Liver (tissue), 9 donors: ENCODE data around the gene LCN6. TPM values are rescaled to one million over a fixed set of nuclear protein-coding genes. Genes with fewer than 3 reads are reported as not detected.

Source experiments
- DNase-seq: peaks from one replicate; pipeline ENCODE4 v3.0.0-alpha.2; 2017; ENCODE audit warnings: low spot score
- H3K27ac ChIP-seq, 2 donors: one replicate each; pipeline ENCODE4 v1.7.0; 2013; ENCODE audit warnings: inconsistent platforms in 2 of 2, low read length in 2 of 2, control low read depth in 1 of 2, low read depth in 1 of 2, mild to moderate bottlenecking in 1 of 2
- H3K27me3 ChIP-seq, 4 donors: one replicate each; pipeline versions ENCODE4 v1.6.1 to v1.7.0; 2013; ENCODE audit warnings: low read length in 3 of 4, inconsistent platforms in 1 of 4, mild to moderate bottlenecking in 1 of 4, moderate library complexity in 1 of 4; ENCODE audit not compliant: control insufficient read depth in 4 of 4, insufficient read depth in 4 of 4
- H3K36me3 ChIP-seq, 4 donors: one replicate each; pipeline versions ENCODE4 v1.6.1 to v1.7.0; 2013; ENCODE audit warnings: low read length in 3 of 4, mild to moderate bottlenecking in 3 of 4, low read depth in 1 of 4, moderate library complexity in 1 of 4; ENCODE audit not compliant: control insufficient read depth in 4 of 4, insufficient read depth in 3 of 4
- H3K4me1 ChIP-seq, 4 donors: one replicate each; pipeline versions ENCODE4 v1.6.1 to v1.7.0; 2013; ENCODE audit warnings: low read length in 3 of 4, mild to moderate bottlenecking in 3 of 4, moderate library complexity in 1 of 4; ENCODE audit not compliant: control insufficient read depth in 4 of 4, insufficient read depth in 4 of 4
- H3K4me3 ChIP-seq, 3 donors: one replicate each; pipeline versions ENCODE4 v1.6.1 to v1.7.0; 2013; ENCODE audit warnings: low read length in 3 of 3, control low read depth in 1 of 3, low read depth in 1 of 3, mild to moderate bottlenecking in 1 of 3
- H3K9ac ChIP-seq, 2 donors: one replicate each; pipeline ENCODE4 v1.7.0; 2013; ENCODE audit warnings: low read length in 2 of 2, mild to moderate bottlenecking in 2 of 2, moderate library complexity in 2 of 2, control low read depth in 1 of 2, low read depth in 1 of 2
- H3K9me3 ChIP-seq, 4 donors: one replicate each; pipeline versions ENCODE4 v1.6.1 to v1.7.0; 2013; ENCODE audit warnings: low read length in 3 of 4; ENCODE audit not compliant: control insufficient read depth in 4 of 4
- EGR1 ChIP-seq, 2 donors: IDR thresholded peaks; 2 replicates each; pipeline ENCODE4 v1.6.1; 2016 to 2018; ENCODE audit warnings: antibody characterized with exemption in 2 of 2, low read depth in 2 of 2
- FOXA2 ChIP-seq: IDR thresholded peaks from 2 replicates; pipeline ENCODE4 v1.6.1; 2016; ENCODE audit warnings: antibody characterized with exemption
- GABPA ChIP-seq, 2 donors: IDR thresholded peaks in 1 of 2; conservative IDR thresholded peaks in 1 of 2; 2 replicates each; pipeline ENCODE4 v1.6.1; 2016; ENCODE audit warnings: antibody characterized with exemption in 2 of 2, mild to moderate bottlenecking in 1 of 2, moderate library complexity in 1 of 2
- HNF4A ChIP-seq, 2 donors: conservative IDR thresholded peaks; 2 replicates each; pipeline ENCODE4 v1.6.1; 2016; ENCODE audit warnings: antibody characterized with exemption in 2 of 2, mild to moderate bottlenecking in 2 of 2
- HNF4G ChIP-seq: IDR thresholded peaks from 2 replicates; pipeline ENCODE4 v1.6.1; 2016; ENCODE audit warnings: antibody characterized with exemption
- JUND ChIP-seq, 2 donors: IDR thresholded peaks; 2 replicates each; pipeline ENCODE4 v1.6.1; 2016; ENCODE audit warnings: antibody characterized with exemption in 2 of 2
- RAD21 ChIP-seq, 2 donors: IDR thresholded peaks; 2 replicates each; pipeline ENCODE4 v1.6.1; 2016; ENCODE audit warnings: antibody characterized with exemption in 2 of 2, mild to moderate bottlenecking in 2 of 2
- RXRA ChIP-seq, 2 donors: IDR thresholded peaks; 2 replicates each; pipeline ENCODE4 v1.6.1; 2017 to 2018; ENCODE audit warnings: antibody characterized with exemption in 2 of 2, mild to moderate bottlenecking in 1 of 2
- SP1 ChIP-seq: IDR thresholded peaks from 2 replicates; pipeline ENCODE4 v1.6.1; 2018; ENCODE audit warnings: antibody characterized with exemption, mild to moderate bottlenecking
- YY1 ChIP-seq: IDR thresholded peaks from 2 replicates; pipeline ENCODE4 v1.6.1; 2016; ENCODE audit warnings: antibody characterized with exemption, mild to moderate bottlenecking
- WGBS: extraction: QIAGEN DNeasy Blood & Tissue Kit; methylation state at CpG from one replicate; pipeline ENCODE4 v1.1.7; 2013; 5-methylcytosine and 5-hydroxymethylcytosine counted together
- polyA plus RNA-seq, 2 donors: library from polyadenylated mRNA; stranded (reverse) in 1 of 2; unstranded in 1 of 2; fragments of 200-250 nt in 1 of 2; fragments of >200 nt in 1 of 2; fragmentation: Nextera tagmentation in 1 of 2; extraction: Ambion mirVana in 1 of 2; gene quantifications; one replicate each; pipeline versions ENCODE4 v1.2.1 to v1.2.3, GENCODE V29; 2013 to 2015
- total RNA-seq, 2 donors: library from RNA; depleted of rRNA; stranded (reverse); fragments of >200 nt; gene quantifications; one replicate each; pipeline ENCODE4 v1.2.3, GENCODE V29; 2014
- TF ChIP-seq, protein P1 (sequence below): IDR thresholded peaks from 2 replicates; pipeline ENCODE4 v1.6.1; 2016; ENCODE audit warnings: antibody characterized with exemption, mild to moderate bottlenecking
- TF ChIP-seq, protein P2 (sequence below): IDR thresholded peaks from 2 replicates; pipeline ENCODE4 v1.6.1; 2016; ENCODE audit warnings: antibody characterized with exemption
- TF ChIP-seq, protein P3 (sequence below): IDR thresholded peaks from 2 replicates; pipeline ENCODE4 v1.6.1; 2016; ENCODE audit warnings: antibody characterized with exemption
- donor health status: healthy.
- donor health status: healthy.
- donor health status: healthy.
- donor health status: healthy.
- donor health status: healthy.

Gene LCN6
- total and polyA plus RNA-seq, 4 donors: 0.14 to 0.32 TPM; not detected in 2

DNA sequence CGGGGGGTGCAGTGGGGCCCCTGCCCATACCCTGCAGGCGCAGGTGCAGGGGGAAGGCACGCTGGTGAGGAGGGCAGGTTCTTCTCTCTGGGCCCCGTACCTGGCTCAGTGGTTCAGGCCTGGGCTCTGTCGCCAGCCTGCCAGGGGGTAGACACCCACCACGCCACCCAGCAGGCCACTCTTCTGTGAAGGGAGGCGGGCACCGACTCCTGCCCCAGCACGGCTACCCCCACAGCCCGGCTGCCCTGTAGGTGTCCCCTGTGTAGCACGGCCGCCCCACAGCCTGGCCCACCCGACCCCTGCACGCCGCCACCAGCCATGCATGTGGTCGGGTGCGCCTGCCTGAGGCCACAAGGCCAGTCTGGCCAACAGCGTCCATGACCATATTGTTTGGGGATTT, 1.7 kb downstream of the LCN6 start (continued):
- TF ChIP-seq, protein P1, sequence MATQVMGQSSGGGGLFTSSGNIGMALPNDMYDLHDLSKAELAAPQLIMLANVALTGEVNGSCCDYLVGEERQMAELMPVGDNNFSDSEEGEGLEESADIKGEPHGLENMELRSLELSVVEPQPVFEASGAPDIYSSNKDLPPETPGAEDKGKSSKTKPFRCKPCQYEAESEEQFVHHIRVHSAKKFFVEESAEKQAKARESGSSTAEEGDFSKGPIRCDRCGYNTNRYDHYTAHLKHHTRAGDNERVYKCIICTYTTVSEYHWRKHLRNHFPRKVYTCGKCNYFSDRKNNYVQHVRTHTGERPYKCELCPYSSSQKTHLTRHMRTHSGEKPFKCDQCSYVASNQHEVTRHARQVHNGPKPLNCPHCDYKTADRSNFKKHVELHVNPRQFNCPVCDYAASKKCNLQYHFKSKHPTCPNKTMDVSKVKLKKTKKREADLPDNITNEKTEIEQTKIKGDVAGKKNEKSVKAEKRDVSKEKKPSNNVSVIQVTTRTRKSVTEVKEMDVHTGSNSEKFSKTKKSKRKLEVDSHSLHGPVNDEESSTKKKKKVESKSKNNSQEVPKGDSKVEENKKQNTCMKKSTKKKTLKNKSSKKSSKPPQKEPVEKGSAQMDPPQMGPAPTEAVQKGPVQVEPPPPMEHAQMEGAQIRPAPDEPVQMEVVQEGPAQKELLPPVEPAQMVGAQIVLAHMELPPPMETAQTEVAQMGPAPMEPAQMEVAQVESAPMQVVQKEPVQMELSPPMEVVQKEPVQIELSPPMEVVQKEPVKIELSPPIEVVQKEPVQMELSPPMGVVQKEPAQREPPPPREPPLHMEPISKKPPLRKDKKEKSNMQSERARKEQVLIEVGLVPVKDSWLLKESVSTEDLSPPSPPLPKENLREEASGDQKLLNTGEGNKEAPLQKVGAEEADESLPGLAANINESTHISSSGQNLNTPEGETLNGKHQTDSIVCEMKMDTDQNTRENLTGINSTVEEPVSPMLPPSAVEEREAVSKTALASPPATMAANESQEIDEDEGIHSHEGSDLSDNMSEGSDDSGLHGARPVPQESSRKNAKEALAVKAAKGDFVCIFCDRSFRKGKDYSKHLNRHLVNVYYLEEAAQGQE: no peak
- TF ChIP-seq JUND (IDR thresholded peaks at IDR 0.05): no peak
- no peak for TF ChIP-seq SP1
- TF ChIP-seq YY1: no peak
- no peak for TF ChIP-seq EGR1 (IDR thresholded peaks at IDR 0.05; ENCODE audit: low read depth in 2 of 2)
- no peak for TF ChIP-seq GABPA (IDR thresholded peaks at IDR 0.05 in 1 of 2, conservative IDR thresholded peaks at IDR 0.05 in 1 of 2)
- TF ChIP-seq RXRA (IDR thresholded peaks at IDR 0.05): no peak
- TF ChIP-seq, protein P2, sequence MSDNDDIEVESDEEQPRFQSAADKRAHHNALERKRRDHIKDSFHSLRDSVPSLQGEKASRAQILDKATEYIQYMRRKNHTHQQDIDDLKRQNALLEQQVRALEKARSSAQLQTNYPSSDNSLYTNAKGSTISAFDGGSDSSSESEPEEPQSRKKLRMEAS: no peak
- no peak for TF ChIP-seq HNF4A (conservative IDR thresholded peaks at IDR 0.05)
- TF ChIP-seq RAD21 (IDR thresholded peaks at IDR 0.05): no peak

DNA sequence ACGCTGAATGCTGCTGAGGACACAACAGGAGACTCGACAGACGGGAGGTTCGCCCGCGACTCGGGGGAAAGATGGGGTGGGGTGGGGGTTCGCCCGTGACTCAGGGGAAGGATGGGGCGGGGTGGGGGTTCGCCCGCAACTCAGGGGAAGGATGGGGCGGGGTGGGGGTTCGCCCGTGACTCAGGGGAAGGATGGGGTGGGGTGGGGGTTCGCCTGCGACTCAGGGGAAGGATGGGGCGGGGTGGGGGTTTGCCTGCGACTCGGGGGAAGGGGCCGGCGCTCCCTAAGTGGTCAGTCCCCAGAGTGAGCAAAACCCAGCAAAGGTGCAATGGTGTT, 2.2 kb downstream of the LCN6 start:
- no peak for DNase-seq
- peaks cover 0 to 2% (median 0%) of the 10 kb centered on the region in 4 donors for H3K9me3 ChIP-seq
- TF ChIP-seq FOXA2: no peak
- TF ChIP-seq, protein P3, sequence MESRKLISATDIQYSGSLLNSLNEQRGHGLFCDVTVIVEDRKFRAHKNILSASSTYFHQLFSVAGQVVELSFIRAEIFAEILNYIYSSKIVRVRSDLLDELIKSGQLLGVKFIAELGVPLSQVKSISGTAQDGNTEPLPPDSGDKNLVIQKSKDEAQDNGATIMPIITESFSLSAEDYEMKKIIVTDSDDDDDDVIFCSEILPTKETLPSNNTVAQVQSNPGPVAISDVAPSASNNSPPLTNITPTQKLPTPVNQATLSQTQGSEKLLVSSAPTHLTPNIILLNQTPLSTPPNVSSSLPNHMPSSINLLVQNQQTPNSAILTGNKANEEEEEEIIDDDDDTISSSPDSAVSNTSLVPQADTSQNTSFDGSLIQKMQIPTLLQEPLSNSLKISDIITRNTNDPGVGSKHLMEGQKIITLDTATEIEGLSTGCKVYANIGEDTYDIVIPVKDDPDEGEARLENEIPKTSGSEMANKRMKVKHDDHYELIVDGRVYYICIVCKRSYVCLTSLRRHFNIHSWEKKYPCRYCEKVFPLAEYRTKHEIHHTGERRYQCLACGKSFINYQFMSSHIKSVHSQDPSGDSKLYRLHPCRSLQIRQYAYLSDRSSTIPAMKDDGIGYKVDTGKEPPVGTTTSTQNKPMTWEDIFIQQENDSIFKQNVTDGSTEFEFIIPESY: no peak
- no peak for TF ChIP-seq YY1
- H3K36me3 ChIP-seq: no peaks in the 10 kb centered on the region
- no peak overlapping the region for H3K9ac ChIP-seq
- peaks cover 0 to 6% (median 1%) of the 10 kb centered on the region in 4 donors for H3K4me1 ChIP-seq
- no peak overlapping the region for H3K4me3 ChIP-seq
- no peaks in the 10 kb centered on the region for H3K27me3 ChIP-seq
- no peak overlapping the region for H3K27ac ChIP-seq
- WGBS: 82% methylated on average over 22 of the region's 22 CpGs

DNA sequence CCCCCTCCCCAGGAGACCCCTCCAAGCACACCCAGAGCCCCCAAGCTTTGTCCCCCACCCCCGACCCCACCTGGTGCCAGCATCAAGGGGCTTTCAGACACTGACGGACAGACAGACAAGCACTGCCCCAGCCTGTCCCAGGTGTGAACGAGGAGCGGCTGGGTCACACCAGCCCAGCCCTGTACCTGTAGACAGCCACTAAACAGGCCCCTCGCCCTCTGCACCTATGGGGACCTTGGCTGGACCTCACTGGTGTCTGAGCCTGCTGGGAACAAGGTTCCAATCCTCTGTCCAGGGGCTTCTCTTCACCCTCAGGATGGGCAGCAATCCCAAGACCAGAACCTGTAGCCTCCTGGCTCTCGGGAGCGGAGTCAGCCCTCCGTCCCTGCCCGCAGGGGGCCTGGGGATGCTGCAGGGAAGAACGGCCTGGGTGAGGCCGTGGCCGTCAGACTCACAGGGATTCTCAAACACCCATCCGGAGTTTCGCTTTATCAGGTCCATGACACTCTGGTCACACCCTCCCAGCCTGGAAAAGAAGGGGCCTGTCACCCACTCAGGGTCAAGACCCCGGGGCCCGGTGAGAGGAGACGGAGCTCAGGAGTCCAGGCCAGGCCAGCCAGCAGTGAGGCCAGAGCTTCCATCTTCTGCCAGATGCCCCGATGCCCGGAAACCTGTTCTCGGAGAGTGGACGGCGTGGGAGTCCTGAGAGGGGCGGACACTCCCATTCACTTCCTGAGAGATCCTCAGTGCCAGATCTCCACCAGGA, 2.8 kb downstream of the LCN6 start:
- no peak for DNase-seq
- H3K9me3 ChIP-seq: no peaks in the 10 kb centered on the region
- H3K9ac ChIP-seq: no peak overlapping the region
- H3K4me3 ChIP-seq: no peak overlapping the region
- no peaks in the 10 kb centered on the region for H3K27me3 ChIP-seq
- H3K36me3 ChIP-seq: no peaks in the 10 kb centered on the region
- TF ChIP-seq YY1 (no peak), HNF4A (conservative IDR thresholded peaks at IDR 0.05) (no peak), EGR1 (IDR thresholded peaks at IDR 0.05; ENCODE audit: low read depth in 2 of 2) (no peak), GABPA (IDR thresholded peaks at IDR 0.05 in 1 of 2, conservative IDR thresholded peaks at IDR 0.05 in 1 of 2) (no peak), SP1 (no peak), HNF4G (no peak), FOXA2 (no peak), JUND (IDR thresholded peaks at IDR 0.05) (no peak)
- TF ChIP-seq, protein P3: no peak
- 86% methylated on average over 23 of the region's 23 CpGs for WGBS
- H3K4me1 ChIP-seq: peaks cover 0 to 12% (median 4%) of the 10 kb centered on the region in 4 donors
- no peak overlapping the region for H3K27ac ChIP-seq
